ENCODE measurements around the gene ERBB4. TPM values are rescaled to one million over a fixed set of nuclear protein-coding genes. Genes with fewer than 3 reads are reported as not detected.

ERBB4 gene
- polyA plus RNA-seq, 1 donor, result 0.37 TPM

DNA sequence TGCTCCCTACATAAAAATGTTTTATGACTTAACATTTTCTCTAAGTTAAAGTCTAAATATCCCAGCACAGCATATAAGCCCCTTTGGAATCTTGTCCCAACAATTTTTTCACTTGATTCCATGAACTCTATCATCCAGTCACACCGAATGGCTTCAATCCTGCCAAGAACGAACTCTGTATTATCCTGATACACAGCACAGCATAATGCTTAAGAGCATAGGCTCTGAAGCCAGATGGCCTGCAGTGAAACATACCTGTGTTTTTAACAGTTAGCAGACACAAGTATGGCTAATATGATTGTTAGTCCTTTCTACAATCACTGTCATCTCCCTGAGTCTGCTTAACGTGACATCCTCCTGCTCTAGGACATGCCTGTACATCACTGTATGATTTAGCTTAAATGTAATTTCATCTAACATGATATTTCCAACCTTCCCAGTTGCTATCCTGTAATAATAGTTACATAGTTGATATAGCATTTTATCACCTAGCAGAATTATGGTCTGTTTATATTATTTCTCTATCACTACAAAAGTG is 669.5 kb downstream of the ERBB4 start:
- WGBS (ENCODE audit: insufficient coverage, low lambda C conversion rate), result 80% methylated on average over 1 of the region's 3 CpGs
- H3K27ac ChIP-seq (ENCODE audit: low read length), result no peak overlapping the region
- H3K4me3 ChIP-seq (ENCODE audit: low read length), result no peak overlapping the region
- no peaks in the 10 kb centered on the region for H3K4me1 ChIP-seq (ENCODE audit: control insufficient read depth, insufficient read depth, low read length)
- no peaks in the 10 kb centered on the region for H3K27me3 ChIP-seq (ENCODE audit: control insufficient read depth, insufficient read depth, low read length)
- no peaks in the 10 kb centered on the region for H3K36me3 ChIP-seq (ENCODE audit: control insufficient read depth, insufficient read depth, low read length)
- DNase-seq, result no peak
- H3K9me3 ChIP-seq (ENCODE audit: control insufficient read depth, low read depth, low read length), result no peaks in the 10 kb centered on the region

DNA sequence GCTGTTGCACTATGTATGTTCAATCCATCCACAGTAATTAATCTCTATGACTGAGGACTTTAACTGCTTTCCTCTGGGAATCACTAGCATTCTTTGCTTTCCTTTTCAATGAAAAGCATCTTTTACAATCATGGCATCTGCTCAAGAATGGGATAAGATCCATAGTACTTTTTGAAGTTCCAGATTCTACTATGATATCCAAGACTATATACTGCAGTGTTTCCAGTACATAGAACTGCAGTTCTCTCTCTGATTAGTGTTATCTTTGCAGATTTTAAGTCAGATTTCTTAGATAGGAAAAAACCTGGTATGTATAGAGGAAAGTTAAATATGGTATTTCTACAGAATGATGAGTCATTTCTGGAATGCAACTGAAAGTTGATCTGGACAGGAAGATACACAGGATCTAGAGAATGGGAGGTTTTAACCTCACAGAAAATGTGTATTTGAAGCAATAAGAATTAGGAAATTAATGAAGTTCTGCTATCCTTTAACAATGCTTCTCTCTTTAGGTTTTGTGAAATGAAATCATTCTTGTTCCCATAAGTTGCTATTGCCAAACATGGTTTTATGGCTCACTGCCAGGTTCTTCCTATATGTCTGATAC is 670.7 kb downstream of the ERBB4 start:
- DNase-seq, result no peak
- Histone ChIP-seq H3K27ac (ENCODE audit: low read length) (no peak overlapping the region), H3K36me3 (ENCODE audit: control insufficient read depth, insufficient read depth, low read length) (no peaks in the 10 kb centered on the region), H3K4me1 (ENCODE audit: control insufficient read depth, insufficient read depth, low read length) (no peaks in the 10 kb centered on the region), H3K4me3 (ENCODE audit: low read length) (no peak overlapping the region), H3K9me3 (ENCODE audit: control insufficient read depth, low read depth, low read length) (no peaks in the 10 kb centered on the region), H3K27me3 (ENCODE audit: control insufficient read depth, insufficient read depth, low read length) (no peaks in the 10 kb centered on the region)

DNA sequence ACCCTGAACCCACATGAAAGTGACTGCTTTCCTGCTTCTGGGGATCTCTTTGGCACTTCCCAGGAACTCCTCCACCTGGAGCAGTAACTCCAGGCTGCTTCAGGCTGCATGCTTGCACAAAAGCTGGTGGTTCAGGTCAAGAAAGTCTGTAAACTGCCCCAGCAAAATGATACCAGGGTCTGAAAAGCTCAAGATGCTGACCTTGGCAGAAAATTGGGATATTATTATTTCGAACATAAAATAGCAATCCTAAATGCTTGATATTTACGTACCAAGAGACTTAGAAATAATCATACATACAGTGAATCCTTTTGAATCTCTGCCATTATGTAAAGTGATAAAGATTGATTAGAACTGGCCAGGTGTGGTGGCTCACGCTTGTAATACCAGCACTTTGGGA is 674.3 kb downstream of the ERBB4 start:
- DNase-seq, result no peak
- Histone ChIP-seq H3K4me3 (ENCODE audit: low read length) (no peak overlapping the region), H3K36me3 (ENCODE audit: control insufficient read depth, insufficient read depth, low read length) (no peaks in the 10 kb centered on the region), H3K4me1 (ENCODE audit: control insufficient read depth, insufficient read depth, low read length) (no peaks in the 10 kb centered on the region), H3K27me3 (ENCODE audit: control insufficient read depth, insufficient read depth, low read length) (no peaks in the 10 kb centered on the region), H3K9me3 (ENCODE audit: control insufficient read depth, low read depth, low read length) (no peaks in the 10 kb centered on the region), H3K27ac (ENCODE audit: low read length) (no peak overlapping the region)
- no CpG with 5 or more reads among the region's 3 CpGs for WGBS (ENCODE audit: insufficient coverage, low lambda C conversion rate)

DNA sequence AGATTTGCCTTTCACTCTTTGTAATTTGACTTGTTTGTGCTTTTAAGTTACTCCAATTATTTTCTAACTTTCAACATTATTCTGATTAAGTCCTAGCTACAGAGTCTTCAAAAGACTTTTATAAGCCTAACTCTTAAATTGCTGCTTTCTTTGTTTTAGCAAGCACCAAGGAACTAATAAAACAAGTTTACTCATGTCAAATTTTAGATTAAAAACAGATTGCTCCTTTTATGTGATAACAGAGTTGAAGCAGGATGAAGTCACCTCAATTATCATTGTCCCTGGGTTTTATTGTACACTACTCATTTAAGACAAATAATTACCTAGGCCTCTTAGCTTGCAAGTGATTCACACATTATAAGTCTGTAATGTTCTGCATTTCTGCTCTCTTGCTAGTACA is 678.4 kb downstream of the ERBB4 start:
- no peaks in the 10 kb centered on the region for H3K27me3 ChIP-seq (ENCODE audit: control insufficient read depth, insufficient read depth, low read length)
- H3K27ac ChIP-seq (ENCODE audit: low read length), result no peak overlapping the region
- H3K36me3 ChIP-seq (ENCODE audit: control insufficient read depth, insufficient read depth, low read length), result no peaks in the 10 kb centered on the region
- H3K9me3 ChIP-seq (ENCODE audit: control insufficient read depth, low read depth, low read length), result no peaks in the 10 kb centered on the region
- no peak for DNase-seq
- no peak overlapping the region for H3K4me3 ChIP-seq (ENCODE audit: low read length)
- no peaks in the 10 kb centered on the region for H3K4me1 ChIP-seq (ENCODE audit: control insufficient read depth, insufficient read depth, low read length)

DNA sequence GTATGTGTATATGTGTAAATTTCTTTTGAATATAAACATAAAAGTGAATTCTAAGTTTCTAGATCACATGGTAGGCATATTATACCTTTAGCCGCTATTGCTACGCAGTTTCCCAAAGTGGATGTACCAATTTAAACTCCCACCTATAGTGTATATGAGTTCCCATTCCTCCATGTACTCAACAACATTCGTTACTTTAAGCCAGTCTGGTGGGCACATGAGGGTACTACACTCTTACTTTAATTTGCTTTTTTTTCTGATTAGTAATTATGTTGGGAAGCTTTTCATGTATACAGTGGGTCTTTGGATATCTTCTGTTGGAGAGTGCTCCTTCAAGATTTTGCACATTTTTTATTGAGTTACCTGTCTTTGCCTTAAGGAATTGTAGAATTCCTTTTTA is 683.8 kb downstream of the ERBB4 start:
- no peaks in the 10 kb centered on the region for H3K4me1 ChIP-seq (ENCODE audit: control insufficient read depth, insufficient read depth, low read length)
- H3K4me3 ChIP-seq (ENCODE audit: low read length), result no peak overlapping the region
- H3K9me3 ChIP-seq (ENCODE audit: control insufficient read depth, low read depth, low read length), result no peaks in the 10 kb centered on the region
- no peak overlapping the region for H3K27ac ChIP-seq (ENCODE audit: low read length)
- 100% methylated on average over 1 of the region's 3 CpGs for WGBS (ENCODE audit: insufficient coverage, low lambda C conversion rate)
- DNase-seq, result no peak
- no peaks in the 10 kb centered on the region for H3K27me3 ChIP-seq (ENCODE audit: control insufficient read depth, insufficient read depth, low read length)
- H3K36me3 ChIP-seq (ENCODE audit: control insufficient read depth, insufficient read depth, low read length), result no peaks in the 10 kb centered on the region

DNA sequence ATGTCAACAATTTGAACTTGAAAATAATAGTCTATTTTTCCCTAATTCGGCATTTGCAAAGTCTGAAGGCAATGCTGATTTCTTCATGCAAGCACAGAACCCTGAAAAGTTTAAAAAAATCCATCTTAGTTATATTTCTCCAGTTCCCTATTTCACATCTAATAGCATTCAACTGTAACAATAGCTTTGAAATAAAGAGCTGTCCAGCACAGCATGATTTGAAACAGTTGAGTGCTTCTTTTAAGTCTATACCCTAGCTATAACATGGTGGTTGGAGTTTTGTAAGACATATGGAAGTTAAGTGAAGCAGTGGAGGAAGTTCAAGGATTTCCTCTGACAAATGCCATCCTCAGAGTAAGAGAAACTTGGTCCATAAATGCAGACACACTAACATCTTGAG is 691.9 kb downstream of the ERBB4 start:
- no peaks in the 10 kb centered on the region for H3K4me1 ChIP-seq (ENCODE audit: control insufficient read depth, insufficient read depth, low read length)
- no peak overlapping the region for H3K27ac ChIP-seq (ENCODE audit: low read length)
- no CpG with 5 or more reads among the region's 1 CpG for WGBS (ENCODE audit: insufficient coverage, low lambda C conversion rate)
- H3K9me3 ChIP-seq (ENCODE audit: control insufficient read depth, low read depth, low read length), result no peaks in the 10 kb centered on the region
- H3K27me3 ChIP-seq (ENCODE audit: control insufficient read depth, insufficient read depth, low read length), result no peaks in the 10 kb centered on the region
- H3K4me3 ChIP-seq (ENCODE audit: low read length), result no peak overlapping the region
- DNase-seq, result no peak
- no peaks in the 10 kb centered on the region for H3K36me3 ChIP-seq (ENCODE audit: control insufficient read depth, insufficient read depth, low read length)

DNA sequence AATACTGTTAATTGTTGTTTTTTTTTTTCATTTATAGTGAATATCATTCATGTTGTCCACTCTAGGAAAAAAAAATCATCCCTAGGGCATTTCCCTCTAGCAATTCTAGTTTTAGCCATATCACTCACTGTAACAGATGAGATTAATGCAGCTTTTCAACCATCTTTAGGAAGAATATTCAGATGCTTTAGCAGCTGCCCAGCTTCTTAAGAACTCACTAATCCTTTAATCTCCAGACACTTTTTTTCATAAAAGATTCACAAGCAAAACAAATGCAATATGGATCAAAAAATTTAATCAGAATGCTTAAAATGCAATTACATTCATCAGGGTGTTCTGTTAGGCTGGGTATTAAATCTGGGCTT is 692.6 kb downstream of the ERBB4 start:
- Histone ChIP-seq H3K9me3 (ENCODE audit: control insufficient read depth, low read depth, low read length) (no peaks in the 10 kb centered on the region), H3K27ac (ENCODE audit: low read length) (no peak overlapping the region), H3K36me3 (ENCODE audit: control insufficient read depth, insufficient read depth, low read length) (no peaks in the 10 kb centered on the region), H3K27me3 (ENCODE audit: control insufficient read depth, insufficient read depth, low read length) (no peaks in the 10 kb centered on the region), H3K4me3 (ENCODE audit: low read length) (no peak overlapping the region), H3K4me1 (ENCODE audit: control insufficient read depth, insufficient read depth, low read length) (no peaks in the 10 kb centered on the region)
- DNase-seq, result no peak

DNA sequence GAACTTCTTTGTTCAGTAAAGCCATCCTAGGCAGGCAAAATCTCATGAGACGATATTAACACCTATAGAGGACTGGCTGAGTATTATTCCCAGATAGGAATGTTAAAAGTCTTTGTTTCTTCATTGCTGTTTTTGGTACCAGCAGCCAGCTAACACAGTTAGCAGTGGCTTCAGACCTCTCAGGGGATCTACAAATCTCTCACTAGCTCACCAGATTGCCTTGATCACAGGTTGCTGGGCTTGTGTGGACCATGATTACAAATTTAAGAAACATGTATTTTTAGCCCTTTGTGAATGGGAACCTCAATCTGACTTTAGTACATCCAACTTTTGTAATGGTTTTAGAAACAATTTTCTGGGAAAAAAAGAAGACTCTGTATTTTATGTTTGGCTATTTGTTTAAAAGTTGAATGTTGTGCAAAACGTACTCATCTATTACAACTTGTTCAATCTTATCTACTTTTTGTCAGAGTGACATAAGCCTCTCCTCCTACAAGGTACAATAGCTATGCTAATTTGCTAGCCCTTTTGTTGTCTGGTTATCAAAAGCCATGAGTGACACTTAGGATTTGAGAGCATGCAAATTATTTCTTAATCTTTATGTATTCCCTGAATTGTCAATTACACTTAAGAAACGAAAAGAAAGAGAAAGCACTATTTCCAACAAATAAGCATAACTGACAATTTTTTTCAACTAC is 693.1 kb downstream of the ERBB4 start:
- Histone ChIP-seq H3K4me1 (ENCODE audit: control insufficient read depth, insufficient read depth, low read length) (no peaks in the 10 kb centered on the region), H3K4me3 (ENCODE audit: low read length) (no peak overlapping the region), H3K27me3 (ENCODE audit: control insufficient read depth, insufficient read depth, low read length) (no peaks in the 10 kb centered on the region), H3K36me3 (ENCODE audit: control insufficient read depth, insufficient read depth, low read length) (no peaks in the 10 kb centered on the region), H3K9me3 (ENCODE audit: control insufficient read depth, low read depth, low read length) (no peaks in the 10 kb centered on the region), H3K27ac (ENCODE audit: low read length) (no peak overlapping the region)
- 100% methylated on average over 2 of the region's 3 CpGs for WGBS (ENCODE audit: insufficient coverage, low lambda C conversion rate)
- DNase-seq, result no peak

DNA sequence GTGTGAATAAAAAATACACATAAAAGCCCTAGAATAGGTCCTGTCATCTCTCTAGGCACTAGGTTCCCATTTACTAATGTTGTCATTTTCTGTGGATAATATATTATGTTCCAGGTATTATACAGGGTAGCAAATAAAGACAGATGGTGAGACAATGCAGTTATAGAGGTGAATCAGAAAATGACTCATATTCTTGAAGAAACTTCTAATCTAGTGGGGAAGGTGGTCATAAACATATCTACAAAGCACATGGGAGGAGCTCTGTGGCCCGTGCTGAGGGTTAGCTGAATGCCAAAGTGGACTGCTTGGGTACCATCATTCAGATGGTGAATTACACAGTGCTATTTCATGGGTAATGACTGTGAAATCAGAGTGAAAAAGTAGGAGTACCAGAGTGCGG is 700.9 kb downstream of the ERBB4 start:
- Histone ChIP-seq H3K27me3 (ENCODE audit: control insufficient read depth, insufficient read depth, low read length) (no peaks in the 10 kb centered on the region), H3K27ac (ENCODE audit: low read length) (no peak overlapping the region), H3K36me3 (ENCODE audit: control insufficient read depth, insufficient read depth, low read length) (no peaks in the 10 kb centered on the region), H3K4me3 (ENCODE audit: low read length) (no peak overlapping the region), H3K9me3 (ENCODE audit: control insufficient read depth, low read depth, low read length) (no peaks in the 10 kb centered on the region), H3K4me1 (ENCODE audit: control insufficient read depth, insufficient read depth, low read length) (no peaks in the 10 kb centered on the region)
- DNase-seq, result no peak
- no CpG with 5 or more reads among the region's 2 CpGs for WGBS (ENCODE audit: insufficient coverage, low lambda C conversion rate)

DNA sequence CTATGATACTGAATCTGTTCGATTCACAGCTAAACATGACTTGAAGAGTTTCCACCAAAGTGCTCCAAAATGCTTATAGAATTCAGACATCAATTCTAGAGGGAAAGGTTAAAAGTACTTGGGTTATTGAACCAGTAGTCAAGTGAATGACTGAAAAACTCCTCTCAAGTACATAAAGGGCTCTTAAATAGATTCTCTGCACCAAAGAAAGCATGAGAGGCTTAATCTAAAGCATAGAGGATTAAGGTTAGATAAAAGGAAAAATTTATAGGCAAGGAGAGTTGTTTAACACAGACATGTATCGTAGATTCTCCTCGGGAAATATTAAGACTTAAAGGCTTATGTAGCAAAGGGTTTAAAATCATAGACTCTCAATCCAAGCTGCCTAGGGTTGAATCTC is 701.4 kb downstream of the ERBB4 start:
- H3K4me1 ChIP-seq (ENCODE audit: control insufficient read depth, insufficient read depth, low read length), result no peaks in the 10 kb centered on the region
- H3K4me3 ChIP-seq (ENCODE audit: low read length), result no peak overlapping the region
- H3K36me3 ChIP-seq (ENCODE audit: control insufficient read depth, insufficient read depth, low read length), result no peaks in the 10 kb centered on the region
- no peak overlapping the region for H3K27ac ChIP-seq (ENCODE audit: low read length)
- WGBS (ENCODE audit: insufficient coverage, low lambda C conversion rate), result 100% methylated on average over 1 of the region's 3 CpGs
- no peak for DNase-seq
- H3K27me3 ChIP-seq (ENCODE audit: control insufficient read depth, insufficient read depth, low read length), result no peaks in the 10 kb centered on the region
- no peaks in the 10 kb centered on the region for H3K9me3 ChIP-seq (ENCODE audit: control insufficient read depth, low read depth, low read length)

DNA sequence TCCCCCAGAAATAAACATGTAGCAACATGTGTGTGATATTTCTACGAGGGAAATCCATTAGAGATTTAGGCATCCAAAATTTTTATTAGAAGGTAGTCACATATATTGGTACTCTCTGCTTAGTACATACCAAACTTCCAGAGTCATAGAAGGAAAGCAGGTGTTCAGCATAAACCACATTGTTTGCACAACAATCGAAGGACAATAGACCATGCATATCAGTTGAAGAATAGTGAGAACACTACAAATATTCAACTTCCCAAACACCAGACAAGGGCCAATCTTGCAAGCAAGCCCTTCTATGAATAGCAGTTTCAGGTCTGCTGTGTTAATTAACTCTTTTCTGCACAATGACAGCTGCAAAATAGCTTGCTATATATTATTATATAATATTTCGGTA is 702.2 kb downstream of the ERBB4 start:
- Histone ChIP-seq H3K27me3 (ENCODE audit: control insufficient read depth, insufficient read depth, low read length) (no peaks in the 10 kb centered on the region), H3K9me3 (ENCODE audit: control insufficient read depth, low read depth, low read length) (no peaks in the 10 kb centered on the region), H3K36me3 (ENCODE audit: control insufficient read depth, insufficient read depth, low read length) (no peaks in the 10 kb centered on the region), H3K4me1 (ENCODE audit: control insufficient read depth, insufficient read depth, low read length) (no peaks in the 10 kb centered on the region), H3K27ac (ENCODE audit: low read length) (no peak overlapping the region), H3K4me3 (ENCODE audit: low read length) (no peak overlapping the region)
- no peak for DNase-seq
- 100% methylated on average over 1 of the region's 3 CpGs for WGBS (ENCODE audit: insufficient coverage, low lambda C conversion rate)

Data from large intestine (tissue), 3 donors.